Nephron progenitor cell (in vitro differentiated cells): ENCODE measurements around the gene PLK2.

Experiments used
- DNase-seq: peaks from one replicate; pipeline ENCODE4 v3.0.0; 2021
- H3K27ac Mint-ChIP-seq: 2 replicates; pipeline ENCODE4 v1.8.0; 2021; ENCODE audit warnings: mild to moderate bottlenecking, moderate library complexity, mixed read lengths
- H3K27me3 Mint-ChIP-seq: 2 replicates; pipeline ENCODE4 v1.8.0; 2021; ENCODE audit warnings: mild to moderate bottlenecking, low read depth, mixed read lengths; ENCODE audit not compliant: poor library complexity
- H3K36me3 Mint-ChIP-seq: 2 replicates; pipeline ENCODE4 v1.8.0; 2021; ENCODE audit warnings: low read depth, mixed read lengths
- H3K4me1 Mint-ChIP-seq: 2 replicates; pipeline ENCODE4 v1.8.0; 2021; ENCODE audit warnings: mixed read lengths
- H3K4me3 Mint-ChIP-seq: 2 replicates; pipeline ENCODE4 v1.8.0; 2021; ENCODE audit warnings: mild to moderate bottlenecking, moderate library complexity, mixed read lengths
- H3K9me3 Mint-ChIP-seq: 2 replicates; pipeline ENCODE4 v1.8.0; 2021; ENCODE audit warnings: mild to moderate bottlenecking, moderate library complexity, mixed read lengths
- CTCF ChIP-seq: fragments of 200-600 bp; sonication (generic); IDR thresholded peaks from 2 replicates; pipeline ENCODE4 v1.5.0; 2021; ENCODE audit warnings: antibody characterized with exemption

Gene PLK2

GRCh38 chr5:58451732-58452565, 7.9 kb downstream of the PLK2 start:
- Mint-ChIP-seq H3K36me3 (peaks cover 63% of the 10 kb centered on the region), H3K4me3 (no peak overlapping the region), H3K9me3 (peaks cover under 1% of the 10 kb centered on the region), H3K4me1 (peaks cover 21% of the 10 kb centered on the region), H3K27me3 (no peaks in the 10 kb centered on the region), H3K27ac (no peak overlapping the region)
- no peak for TF ChIP-seq CTCF
- no peak for DNase-seq

GRCh38 chr5:58450811-58451629, 8.9 kb downstream of the PLK2 start:
- H3K9me3 Mint-ChIP-seq, result peaks cover 8% of the 10 kb centered on the region
- H3K4me1 Mint-ChIP-seq, result peaks cover 11% of the 10 kb centered on the region
- no peak overlapping the region for H3K27ac Mint-ChIP-seq
- no peak overlapping the region for H3K4me3 Mint-ChIP-seq
- no peaks in the 10 kb centered on the region for H3K27me3 Mint-ChIP-seq
- no peak for TF ChIP-seq CTCF
- peaks cover 60% of the 10 kb centered on the region for H3K36me3 Mint-ChIP-seq
- DNase-seq, result no peak

- Mint-ChIP-seq H3K27me3 (no peaks in the 10 kb centered on the region), H3K9me3 (peaks cover 16% of the 10 kb centered on the region), H3K4me1 (peaks cover 5% of the 10 kb centered on the region), H3K36me3 (peaks cover 50% of the 10 kb centered on the region), H3K4me3 (no peak overlapping the region), H3K27ac (no peak overlapping the region)
- no peak for TF ChIP-seq CTCF
- DNase-seq, result no peak
Measured at GRCh38 chr5:58450018-58450417, 9.9 kb downstream of the PLK2 start.

GRCh38 chr5:58447226-58447625, 12.7 kb downstream of the PLK2 start:
- Mint-ChIP-seq H3K27ac (no peak overlapping the region), H3K4me1 (no peaks in the 10 kb centered on the region), H3K9me3 (peaks cover 16% of the 10 kb centered on the region), H3K27me3 (no peaks in the 10 kb centered on the region), H3K36me3 (peaks cover 24% of the 10 kb centered on the region), H3K4me3 (no peak overlapping the region)
- no peak for TF ChIP-seq CTCF
- no peak for DNase-seq

GRCh38 chr5:58446024-58446423, 13.9 kb downstream of the PLK2 start:
- no peak overlapping the region for H3K27ac Mint-ChIP-seq
- TF ChIP-seq CTCF, result no peak
- no peaks in the 10 kb centered on the region for H3K27me3 Mint-ChIP-seq
- no peak for DNase-seq
- peaks cover 16% of the 10 kb centered on the region for H3K9me3 Mint-ChIP-seq
- H3K4me1 Mint-ChIP-seq, result no peaks in the 10 kb centered on the region
- H3K4me3 Mint-ChIP-seq, result no peak overlapping the region
- H3K36me3 Mint-ChIP-seq, result peaks cover 15% of the 10 kb centered on the region
